Cardiac muscle cell (in vitro differentiated cells and primary cell): ENCODE results near the gene NFKBIB. TPM values are rescaled to one million over a fixed set of nuclear protein-coding genes. Genes with fewer than 3 reads are reported as not detected.

Experiments
- DNase-seq, 2 donors: peaks; one replicate each; pipeline versions ENCODE4 v3.0.0 to v3.0.0-alpha.2; 2010 to 2017; ENCODE audit warnings: low read depth in 1 of 2, low spot score in 1 of 2
- H3K27ac ChIP-seq: fragments of 200-600 bp; sonication (generic); 2 replicates; pipeline ENCODE4 v1.5.1; 2016
- H3K27me3 ChIP-seq: fragments of 200-600 bp; sonication (generic); 2 replicates; pipeline ENCODE4 v1.6.0; 2016; ENCODE audit warnings: control low read depth
- H3K36me3 ChIP-seq: fragments of 200-600 bp; sonication (generic); 2 replicates; pipeline ENCODE4 v1.5.1; 2016; ENCODE audit warnings: control low read depth
- H3K4me1 ChIP-seq: fragments of 200-600 bp; sonication (generic); 2 replicates; pipeline ENCODE4 v1.8.1; 2017; ENCODE audit warnings: low read depth, mild to moderate bottlenecking, mixed run types
- H3K4me3 ChIP-seq: fragments of 200-600 bp; sonication (generic); 2 replicates; pipeline ENCODE4 v1.5.1; 2016; ENCODE audit warnings: mild to moderate bottlenecking
- H3K9me3 ChIP-seq: fragments of 200-600 bp; sonication (generic); 2 replicates; pipeline ENCODE4 v1.5.1; 2017; ENCODE audit warnings: low read depth, mild to moderate bottlenecking, control low read depth
- CTCF ChIP-seq: IDR thresholded peaks from 2 replicates; pipeline ENCODE4 v1.5.1; 2012; ENCODE audit warnings: low read depth, mild to moderate bottlenecking, low read length
- polyA plus RNA-seq: library from polyadenylated mRNA; unstranded; fragments of >200 nt; fragmentation: Nextera tagmentation; extraction: Ambion mirVana; gene quantifications from 2 replicates; pipeline ENCODE4 v1.2.1, GENCODE V29; 2016
- total RNA-seq: library from RNA; depleted of rRNA; stranded (reverse); fragments of >200 nt; gene quantifications from 2 replicates; pipeline ENCODE4 v1.2.3, GENCODE V29; 2016

NFKBIB gene
- total and polyA plus RNA-seq, 2 experiments from 2014 or later: 14.7 to 19.6 TPM

- Histone ChIP-seq H3K4me1 (no peaks in the 10 kb centered on the region), H3K27ac (peak overlapping the region; percentile 17), H3K27me3 (no peaks in the 10 kb centered on the region), H3K4me3 (no peak overlapping the region), H3K36me3 (peaks cover 9% of the 10 kb centered on the region), H3K9me3 (no peaks in the 10 kb centered on the region)
- DNase-seq: peak; percentile 15 to 19
- TF ChIP-seq CTCF: peak; percentile 19
Measured at GRCh38 chr19:38917921-38918491, 18.2 kb downstream of the NFKBIB start.

DNA sequence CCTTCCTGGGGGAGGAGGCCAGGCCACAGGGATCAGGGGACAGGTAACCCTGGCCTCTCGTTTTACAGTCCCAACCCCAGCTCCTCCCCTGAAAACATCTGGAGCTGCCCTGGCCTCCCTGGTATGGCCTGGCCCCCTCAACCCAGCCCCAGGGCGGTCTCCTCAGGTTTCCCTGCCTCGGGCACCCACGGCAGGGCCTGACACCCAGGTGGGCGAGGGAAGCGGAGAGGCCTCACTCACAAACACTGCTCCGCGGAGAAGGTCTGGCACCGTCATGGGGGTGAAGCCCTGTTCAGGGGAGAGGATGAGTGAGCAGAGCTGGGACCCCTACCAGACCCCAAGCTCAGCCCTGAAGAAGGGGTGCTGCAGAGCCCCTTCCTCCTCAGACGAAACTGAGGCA lies 18.8 kb downstream of the NFKBIB start:
- TF ChIP-seq CTCF: no peak
- H3K4me1 ChIP-seq: no peaks in the 10 kb centered on the region
- no peak for DNase-seq
- no peak overlapping the region for H3K27ac ChIP-seq
- no peaks in the 10 kb centered on the region for H3K27me3 ChIP-seq
- H3K36me3 ChIP-seq: peaks cover 9% of the 10 kb centered on the region
- H3K9me3 ChIP-seq: no peaks in the 10 kb centered on the region
- no peak overlapping the region for H3K4me3 ChIP-seq

DNA sequence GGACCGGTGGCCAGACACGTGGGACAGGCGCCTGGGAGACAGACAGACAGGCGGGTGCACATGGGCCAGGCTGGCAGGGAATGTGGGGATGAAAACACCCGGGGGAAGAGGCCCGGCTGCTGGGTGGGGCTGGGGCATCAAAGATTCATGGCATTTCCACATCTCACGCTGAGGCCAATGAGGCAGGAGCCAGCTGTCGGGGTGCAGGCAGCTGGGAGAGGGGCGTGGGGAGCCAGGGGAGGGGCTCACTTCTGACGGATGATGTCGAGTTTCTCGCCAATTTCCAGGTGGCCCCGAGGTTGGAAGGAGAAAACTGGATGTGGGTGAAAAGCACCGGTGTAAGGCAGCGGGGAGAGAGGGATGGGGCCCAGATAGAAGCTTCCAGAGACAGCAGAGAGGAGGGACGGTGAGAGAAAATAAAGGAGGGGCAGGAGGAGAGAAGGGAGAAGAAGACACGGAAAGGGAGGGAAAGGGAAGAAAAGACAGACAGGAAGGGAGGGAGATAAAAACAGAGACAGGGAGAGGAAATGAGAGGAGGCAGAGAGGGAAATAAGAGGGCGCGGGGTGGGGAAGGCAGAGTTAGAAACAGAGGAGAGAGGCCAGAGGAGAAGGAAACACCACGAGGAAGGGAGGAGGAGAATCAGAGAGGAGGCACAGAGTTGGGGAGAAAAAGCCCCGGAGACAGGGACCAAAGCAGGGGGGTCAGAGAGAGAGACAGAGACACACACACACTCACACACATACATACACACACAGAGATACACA lies 20.2 kb downstream of the NFKBIB start:
- Histone ChIP-seq H3K27me3 (no peaks in the 10 kb centered on the region), H3K36me3 (peaks cover 16% of the 10 kb centered on the region), H3K9me3 (no peaks in the 10 kb centered on the region), H3K27ac (no peak overlapping the region), H3K4me3 (no peak overlapping the region), H3K4me1 (no peaks in the 10 kb centered on the region)
- no peak for DNase-seq
- no peak for TF ChIP-seq CTCF

DNA sequence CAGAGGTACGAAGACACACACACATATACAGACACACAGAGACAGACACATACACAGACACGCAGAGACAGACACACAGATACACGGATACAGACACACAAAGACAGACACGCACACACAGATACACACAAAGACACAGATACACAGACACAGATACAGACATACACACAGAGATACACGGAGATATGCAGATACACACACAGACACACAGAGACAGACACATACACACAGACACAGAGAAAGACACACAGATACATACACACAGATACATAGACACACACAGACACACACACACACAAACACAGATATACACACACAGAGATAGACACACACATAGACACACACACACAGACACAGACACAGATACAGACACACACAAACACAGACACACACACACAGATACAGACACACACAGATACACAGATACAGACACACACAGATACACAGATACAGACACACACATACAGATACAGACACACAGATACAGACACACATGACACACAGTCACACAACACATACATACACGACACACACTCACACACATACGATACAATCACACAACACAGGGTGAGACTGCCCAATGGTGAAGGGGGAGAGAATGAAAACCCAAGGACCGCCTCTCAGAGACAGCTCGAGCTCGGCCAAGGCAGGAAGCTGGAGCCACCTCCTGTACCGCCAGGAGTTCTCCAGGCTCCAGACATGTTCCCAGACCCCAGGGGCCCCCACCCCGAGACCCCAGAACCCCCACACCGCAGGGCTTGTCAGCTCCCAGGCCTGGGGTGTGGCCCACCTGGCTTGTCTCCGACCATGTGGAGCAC lies 21.0 kb downstream of the NFKBIB start:
- Histone ChIP-seq H3K36me3 (peaks cover 17% of the 10 kb centered on the region), H3K9me3 (no peaks in the 10 kb centered on the region), H3K4me1 (no peaks in the 10 kb centered on the region), H3K27ac (no peak overlapping the region), H3K27me3 (no peaks in the 10 kb centered on the region), H3K4me3 (no peak overlapping the region)
- no peak for TF ChIP-seq CTCF
- DNase-seq: no peak

GRCh38 chr19:38921420-38922274 lies 21.9 kb downstream of the NFKBIB start:
- no peak for DNase-seq
- Histone ChIP-seq H3K4me1 (no peaks in the 10 kb centered on the region), H3K27me3 (no peaks in the 10 kb centered on the region), H3K4me3 (no peak overlapping the region), H3K36me3 (peaks cover 17% of the 10 kb centered on the region), H3K27ac (no peak overlapping the region), H3K9me3 (no peaks in the 10 kb centered on the region)
- TF ChIP-seq CTCF: no peak
